ENCODE measurements around the gene RABGAP1L. TPM values are rescaled to one million over a fixed set of nuclear protein-coding genes. Genes with fewer than 3 reads are reported as not detected.

RABGAP1L gene
- total RNA-seq, 3 donors from 2014 or later = 46.1 to 74.7 (median 59.2) TPM

DNA sequence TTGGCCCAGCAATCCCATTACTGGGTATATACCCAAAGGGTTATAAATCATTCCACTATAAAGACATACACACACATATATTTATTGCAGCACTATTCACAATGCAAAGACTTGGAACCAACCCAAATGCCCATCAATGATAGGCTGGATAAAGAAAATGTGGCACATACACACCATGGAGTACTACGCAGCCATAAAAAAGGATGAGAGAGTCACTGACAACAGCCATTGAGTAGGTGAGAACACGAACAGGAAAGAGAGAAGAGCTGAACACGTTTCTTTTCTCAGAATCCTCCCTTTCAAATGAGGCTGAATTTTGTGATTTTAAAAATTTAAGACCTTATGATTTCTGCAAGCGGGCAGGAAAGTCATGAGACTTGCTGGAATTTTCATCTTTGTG is 10.1 kb upstream of the RABGAP1L start:
- Histone ChIP-seq H3K4me1 (ENCODE audit: low read depth) (no peaks in the 10 kb centered on the region), H3K36me3 (ENCODE audit: low read depth) (no peaks in the 10 kb centered on the region), H3K4me3 (no peak overlapping the region), H3K9me3 (no peaks in the 10 kb centered on the region)
- intact Hi-C loops (cut with DNase I, micrococcal nuclease) = no loop called here
- no peak for TF ChIP-seq CTCF (IDR thresholded peaks at IDR 0.05)
- no peak for ATAC-seq
- no peak for DNase-seq

DNA sequence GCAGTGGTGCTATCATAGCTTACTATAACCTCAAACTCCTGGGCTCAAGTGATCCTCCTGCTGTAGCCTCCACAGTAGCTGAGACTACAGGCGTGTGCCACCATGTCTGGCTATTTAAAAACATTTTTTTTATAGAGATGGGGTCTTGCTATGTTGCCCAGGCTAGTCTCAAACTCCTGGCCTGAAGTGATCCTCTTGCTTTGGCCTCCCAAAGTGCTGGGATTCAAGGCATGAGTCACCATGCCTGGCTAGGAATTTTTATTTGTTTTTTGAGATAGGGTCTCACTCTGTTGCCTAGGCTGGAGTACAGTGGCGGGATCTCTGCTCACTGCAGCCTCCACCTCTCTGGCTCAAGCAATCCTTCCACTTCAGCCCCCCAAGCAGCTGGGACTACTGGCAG is 8.8 kb upstream of the RABGAP1L start:
- DNase-seq = no peak
- no peak for TF ChIP-seq CTCF (IDR thresholded peaks at IDR 0.05)
- no peak for ATAC-seq
- no peak overlapping the region for H3K4me3 ChIP-seq
- H3K4me1 ChIP-seq (ENCODE audit: low read depth) = no peaks in the 10 kb centered on the region
- intact Hi-C loops (cut with DNase I, micrococcal nuclease) = no loop called here
- no peaks in the 10 kb centered on the region for H3K36me3 ChIP-seq (ENCODE audit: low read depth)
- H3K9me3 ChIP-seq = no peaks in the 10 kb centered on the region

- TF ChIP-seq CTCF (IDR thresholded peaks at IDR 0.05) = no peak
- H3K9me3 ChIP-seq = no peaks in the 10 kb centered on the region
- ATAC-seq (no peak), DNase-seq (no peak)
- intact Hi-C loops (cut with DNase I, micrococcal nuclease) = no loop called here
- no peak overlapping the region for H3K4me3 ChIP-seq
- H3K4me1 ChIP-seq (ENCODE audit: low read depth) = no peaks in the 10 kb centered on the region
- H3K36me3 ChIP-seq (ENCODE audit: low read depth) = no peaks in the 10 kb centered on the region
These were observed 6.9 kb upstream of the RABGAP1L start for GRCh38 chr1:174152427-174152826.

DNA sequence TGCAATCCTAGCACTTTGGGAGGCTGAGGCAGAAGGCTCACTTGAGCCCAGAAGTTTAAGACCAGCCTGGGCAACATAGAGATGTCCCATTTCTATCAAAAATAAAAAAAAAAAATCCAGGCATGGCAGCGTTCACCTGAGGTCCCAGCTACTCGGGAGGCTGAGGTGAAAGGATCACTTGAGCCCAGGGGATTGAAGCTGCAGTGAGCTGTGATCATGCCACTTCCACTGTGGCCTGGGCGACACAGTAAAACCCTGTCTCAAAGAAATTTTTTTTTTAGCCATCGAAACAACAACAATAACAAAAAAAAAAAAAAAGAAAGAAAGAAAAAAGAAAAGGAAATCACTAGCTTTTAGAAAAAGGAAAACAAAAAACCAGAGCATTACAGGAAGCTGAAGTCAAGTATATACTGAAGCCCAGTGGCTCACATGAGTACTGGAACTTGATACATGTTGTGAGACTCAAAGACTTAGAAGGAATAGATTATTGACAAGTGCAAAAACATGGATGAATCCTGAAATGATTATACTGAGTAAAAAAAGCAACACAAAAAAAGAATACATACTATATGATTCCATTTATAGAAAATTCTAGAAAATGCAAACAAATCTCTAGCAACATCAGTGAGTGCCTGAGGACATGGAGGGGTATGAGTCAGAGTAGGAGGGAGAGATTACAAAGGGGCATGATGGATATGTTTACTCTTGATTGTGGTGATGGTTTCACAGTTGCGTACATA is 6.1 kb upstream of the RABGAP1L start:
- no peak for ATAC-seq
- Histone ChIP-seq H3K4me3 (no peak overlapping the region), H3K36me3 (ENCODE audit: low read depth) (no peaks in the 10 kb centered on the region), H3K9me3 (no peaks in the 10 kb centered on the region), H3K4me1 (ENCODE audit: low read depth) (peaks cover 2% of the 10 kb centered on the region)
- intact Hi-C loops (cut with DNase I, micrococcal nuclease) = no loop called here
- no peak for DNase-seq
- no peak for TF ChIP-seq CTCF (IDR thresholded peaks at IDR 0.05)

DNA sequence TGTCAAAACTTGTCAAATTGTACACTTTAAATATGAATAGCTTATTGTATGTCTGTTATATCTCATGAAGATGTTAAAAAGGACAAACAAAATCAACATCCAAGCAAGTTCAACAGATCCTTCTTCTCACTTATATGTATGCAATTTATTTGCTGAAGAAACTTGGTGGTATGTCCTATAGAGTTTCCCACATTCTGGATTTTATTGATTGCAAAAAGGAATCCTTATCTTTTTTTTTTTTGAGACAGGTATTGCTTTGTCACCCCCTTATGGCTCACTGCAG is 5.6 kb upstream of the RABGAP1L start:
- Histone ChIP-seq H3K4me3 (no peak overlapping the region), H3K4me1 (ENCODE audit: low read depth) (peaks cover 5% of the 10 kb centered on the region)
- ATAC-seq = no peak

More for the DNA sequence above, 5.6 kb upstream of the RABGAP1L start:
- intact Hi-C loops (cut with DNase I, micrococcal nuclease) = no loop called here
- no peak for DNase-seq
- no peaks in the 10 kb centered on the region for H3K9me3 ChIP-seq
- H3K36me3 ChIP-seq (ENCODE audit: low read depth) = no peaks in the 10 kb centered on the region
- no peak for TF ChIP-seq CTCF (IDR thresholded peaks at IDR 0.05)

Data from mucosa of descending colon (tissue), 3 donors.